Spleen (tissue), 11 donors: ENCODE results near the gene CR1. TPM values are rescaled to one million over a fixed set of nuclear protein-coding genes. Genes with fewer than 3 reads are reported as not detected.

ENCODE experiments used
- DNase-seq: peaks from one replicate; pipeline ENCODE4 v3.0.0-alpha.2; 2020
- H3K27ac ChIP-seq, 8 donors: fragments of 200-600 bp; sonication (generic) in 7 of 8; 1 replicate in 4 of 8; 2 replicates in 4 of 8; pipeline versions ENCODE4 v1.5.0 to v1.8.0; 2016 to 2021; ENCODE audit warnings: inconsistent platforms in 4 of 8, mild to moderate bottlenecking in 4 of 8, moderate library complexity in 1 of 8
- H3K27me3 ChIP-seq, 7 donors: fragments of 200-600 bp; sonication (generic) in 6 of 7; replicated peaks in 1 of 7; 1 replicate in 4 of 7; 2 replicates in 3 of 7; pipeline versions ENCODE4 v1.5.0 to v1.8.0; 2016 to 2021; ENCODE audit warnings: inconsistent platforms in 3 of 7, mild to moderate bottlenecking in 1 of 7
- H3K36me3 ChIP-seq, 6 donors: fragments of 200-600 bp; sonication (generic) in 5 of 6; 1 replicate in 4 of 6; 2 replicates in 2 of 6; pipeline versions ENCODE4 v1.5.0 to v1.8.0; 2016 to 2021; ENCODE audit warnings: inconsistent platforms in 2 of 6
- H3K4me1 ChIP-seq, 6 donors: fragments of 200-600 bp; sonication (generic) in 5 of 6; 1 replicate in 3 of 6; 2 replicates in 3 of 6; pipeline versions ENCODE4 v1.5.0 to v1.8.0; 2016 to 2021; ENCODE audit warnings: inconsistent platforms in 3 of 6
- H3K4me3 ChIP-seq, 8 donors: fragments of 200-600 bp; sonication (generic) in 7 of 8; 1 replicate in 4 of 8; 2 replicates in 4 of 8; pipeline versions ENCODE4 v1.5.0 to v1.8.0; 2016 to 2021; ENCODE audit warnings: inconsistent platforms in 4 of 8, mild to moderate bottlenecking in 4 of 8, moderate library complexity in 2 of 8
- H3K9me3 ChIP-seq, 8 donors: fragments of 200-600 bp; sonication (generic) in 7 of 8; 1 replicate in 4 of 8; 2 replicates in 4 of 8; pipeline versions ENCODE4 v1.5.0 to v1.8.0; 2016 to 2021; ENCODE audit warnings: inconsistent platforms in 4 of 8
- CTCF ChIP-seq, 11 experiments: fragments of 200-600 bp in 7 of 11; fragments of 450-650 bp in 4 of 11; sonication (generic) in 4 of 11; IDR thresholded peaks in 8 of 11; conservative IDR thresholded peaks in 3 of 11; 1 replicate in 7 of 11; 2 replicates in 4 of 11; pipeline versions ENCODE4 v1.4.0 to v1.8.0; 2016 to 2021; ENCODE audit warnings: antibody characterized with exemption in 11 of 11, inconsistent platforms in 4 of 11, mild to moderate bottlenecking in 1 of 11
- POLR2A ChIP-seq, 3 donors: fragments of 450-650 bp; IDR thresholded peaks; one replicate each; pipeline ENCODE4 v1.5.1; 2017; ENCODE audit warnings: antibody characterized with exemption in 3 of 3, mild to moderate bottlenecking in 1 of 3
- POLR2AphosphoS5 ChIP-seq, 3 donors: sonication (generic); formaldehyde crosslinking; IDR thresholded peaks; one replicate each; pipeline ENCODE4 v1.5.1; 2017; ENCODE audit warnings: antibody characterized with exemption in 3 of 3
- WGBS, 5 donors: extraction: QIAGEN DNeasy Blood & Tissue Kit in 3 of 5; methylation state at CpG; one replicate each; pipeline versions ENCODE4 v1.1.5 to v1.1.7; 2013 to 2018; 5-methylcytosine and 5-hydroxymethylcytosine counted together
- intact Hi-C: fragments of 100-400 bp; cut with DNase I; formaldehyde crosslinking; loops from one replicate; pipeline ENCODE4 v1.15.0; 2023; ENCODE audit warnings: low total_unique reads
- polyA plus RNA-seq, 3 donors: library from polyadenylated mRNA; stranded (reverse); fragments of 200-250 nt; gene quantifications; one replicate each; pipeline ENCODE4 v1.2.1, GENCODE V29; 2013
- total RNA-seq, 7 donors: library from RNA; depleted of rRNA in 3 of 7; stranded (reverse); fragments of >200 nt in 3 of 7; fragmentation: NEBNext Ultra II Directional in 4 of 7; extraction: Animal tissue kit (Norgen Biotek cat#: 25700) in 4 of 7; gene quantifications; one replicate each; pipeline versions ENCODE4 v1.1.0 to v1.2.1, GENCODE V29; 2016 to 2021
- donor health status: healthy with polysubstance abuse.
- donor health status: DM: no; HTN: no; CAD: no; lungs with moderate emphysema.
- donor health status: DM: no; HTN: no; CAD: no.
- donor health status: Bipolar disorder and iron deficiency.
- donor health status: healthy.
- donor health status: DM: no; HTN: no; CAD: no.
- donor health status: DM: yes; HTN: yes; CAD: no.

The CR1 gene
- total and polyA plus RNA-seq, 10 donors: 30.5 to 290 (median 159) TPM

GRCh38 chr1:207474210-207474609 lies 21.7 kb upstream of the CR1 start:
- Histone ChIP-seq H3K27ac (no peak overlapping the region), H3K27me3 (no peaks in the 10 kb centered on the region), H3K4me3 (no peak overlapping the region), H3K36me3 (peaks cover 0 to 78% (median 9%) of the 10 kb centered on the region in 6 donors), H3K9me3 (no peaks in the 10 kb centered on the region), H3K4me1 (no peaks in the 10 kb centered on the region)
- intact Hi-C loops: no loop called here
- TF ChIP-seq CTCF (IDR thresholded peaks at IDR 0.05 in 8 of 11, conservative IDR thresholded peaks at IDR 0.05 in 3 of 11): no peak
- TF ChIP-seq POLR2A (IDR thresholded peaks at IDR 0.05): no peak
- TF ChIP-seq POLR2AphosphoS5 (IDR thresholded peaks at IDR 0.05): no peak
- WGBS, 5 donors: 95 to 100% (median 97%) methylated on average over 1 of the region's 1 CpG
- no peak for DNase-seq

GRCh38 chr1:207486198-207486597 lies 9.8 kb upstream of the CR1 start:
- Histone ChIP-seq H3K27ac (no peak overlapping the region), H3K4me1 (no peaks in the 10 kb centered on the region), H3K4me3 (no peak overlapping the region), H3K9me3 (no peaks in the 10 kb centered on the region), H3K36me3 (peaks cover 0 to 67% (median 0%) of the 10 kb centered on the region in 6 donors), H3K27me3 (no peaks in the 10 kb centered on the region)
- no peak for TF ChIP-seq POLR2A (IDR thresholded peaks at IDR 0.05)
- no peak for TF ChIP-seq CTCF (IDR thresholded peaks at IDR 0.05 in 8 of 11, conservative IDR thresholded peaks at IDR 0.05 in 3 of 11)
- no peak for TF ChIP-seq POLR2AphosphoS5 (IDR thresholded peaks at IDR 0.05)
- intact Hi-C loops: no loop called here
- no peak for DNase-seq
- 83 to 94% (median 89%) methylated on average over 3 of the region's 3 CpGs for WGBS, 5 donors

GRCh38 chr1:207487636-207488035 lies 8.3 kb upstream of the CR1 start:
- TF ChIP-seq POLR2AphosphoS5 (IDR thresholded peaks at IDR 0.05) (no peak), CTCF (IDR thresholded peaks at IDR 0.05 in 8 of 11, conservative IDR thresholded peaks at IDR 0.05 in 3 of 11) (no peak), POLR2A (IDR thresholded peaks at IDR 0.05) (no peak)
- H3K9me3 ChIP-seq: no peaks in the 10 kb centered on the region
- DNase-seq: no peak
- intact Hi-C loops: no loop called here
- H3K4me1 ChIP-seq: no peaks in the 10 kb centered on the region
- WGBS, 5 donors: 79 to 87% (median 84%) methylated on average over 4 of the region's 4 CpGs
- peaks cover 0 to 5% (median 0%) of the 10 kb centered on the region in 7 donors for H3K27me3 ChIP-seq
- H3K4me3 ChIP-seq: no peak overlapping the region
- no peak overlapping the region for H3K27ac ChIP-seq
- peaks cover 0 to 61% (median 0%) of the 10 kb centered on the region in 6 donors for H3K36me3 ChIP-seq

GRCh38 chr1:207493212-207493611 lies 2.7 kb upstream of the CR1 start:
- intact Hi-C loops: no loop called here
- WGBS, 5 donors: 63 to 77% (median 72%) methylated on average over 3 of the region's 3 CpGs

More at GRCh38 chr1:207493212-207493611, 2.7 kb upstream of the CR1 start:
- no peak for DNase-seq
- H3K27ac ChIP-seq: no peak overlapping the region
- no peaks in the 10 kb centered on the region for H3K9me3 ChIP-seq
- no peak for TF ChIP-seq CTCF (IDR thresholded peaks at IDR 0.05 in 8 of 11, conservative IDR thresholded peaks at IDR 0.05 in 3 of 11)
- TF ChIP-seq POLR2A (IDR thresholded peaks at IDR 0.05): no peak
- TF ChIP-seq POLR2AphosphoS5 (IDR thresholded peaks at IDR 0.05): no peak
- H3K36me3 ChIP-seq: peaks cover 0 to 10% (median 0%) of the 10 kb centered on the region in 6 donors
- H3K27me3 ChIP-seq: peaks cover 0 to 35% (median 4%) of the 10 kb centered on the region in 7 donors
- no peak overlapping the region for H3K4me3 ChIP-seq
- peaks cover 0 to 54% (median 12%) of the 10 kb centered on the region in 6 donors for H3K4me1 ChIP-seq
